Measurements from ENCODE around the gene ITGB3BP.

GRCh38 chr1:63537006-63537405 is 14.0 kb upstream of the ITGB3BP start:
- TF ChIP-seq CTCF (conservative IDR thresholded peaks at IDR 0.05; ENCODE audit: low read length) (no peak), EZH2phosphoT487 (IDR thresholded peaks at IDR 0.05; ENCODE audit: borderline replicate concordance, low read depth, low read length) (no peak)

All from OCI-LY7 (cell line).